NCI-H774 (cell line): ENCODE measurements around the gene ZNF844.
A peak's percentile ranks its signal among the peaks of the same experiment; 100 is the strongest.
"Not testable (repeated sequence)": the region's sequence is repeated elsewhere in the genome, so short reads cannot be mapped to it uniquely, and the experiment has no call there.

Experiments used
- DNase-seq: peaks from one replicate; lab custom pipeline; 2025; lab: John Stamatoyannopoulos, UW

Gene ZNF844

GRCh38 chr19:12092065-12092867 is 27.7 kb downstream of the ZNF844 start:
- peak; percentile 5 for DNase-seq

- DNase-seq: no peak
Observed at GRCh38 chr19:12092956-12093355, 28.4 kb downstream of the ZNF844 start.

- no peak for DNase-seq
Observed at GRCh38 chr19:12093777-12094176, 29.2 kb downstream of the ZNF844 start.

- DNase-seq: no peak
Observed at GRCh38 chr19:12095111-12095790, 30.7 kb downstream of the ZNF844 start.

GRCh38 chr19:12098040-12098439 is 33.5 kb downstream of the ZNF844 start:
- no peak for DNase-seq

GRCh38 chr19:12103909-12104308 is 39.4 kb downstream of the ZNF844 start:
- DNase-seq: not testable (repeated sequence)

GRCh38 chr19:12111176-12111575 is 46.6 kb downstream of the ZNF844 start:
- DNase-seq: no peak

GRCh38 chr19:12111943-12112637 is 47.6 kb downstream of the ZNF844 start:
- no peak for DNase-seq

- DNase-seq: no peak
Observed at GRCh38 chr19:12112701-12113100, 48.2 kb downstream of the ZNF844 start.

GRCh38 chr19:12113121-12113520 is 48.6 kb downstream of the ZNF844 start:
- DNase-seq: no peak

GRCh38 chr19:12117201-12117970 is 52.9 kb downstream of the ZNF844 start:
- no peak for DNase-seq

- no peak for DNase-seq
Observed at GRCh38 chr19:12126707-12127106, 62.2 kb downstream of the ZNF844 start.
